ENCODE data around the gene SIRT3. TPM values are rescaled to one million over a fixed set of nuclear protein-coding genes. Genes with fewer than 3 reads are reported as not detected.

SIRT3 gene
- 1 to 10 TPM; 2.5 to 8.3 (median 6.1) TPM for total RNA-seq

- H3K4me3 ChIP-seq = peak within 1 kb of the TSS; percentile 60 to 87 (median 84)
- peaks cover 11 to 35% (median 22%) of the 10 kb centered on the region in 3 donors for H3K4me1 ChIP-seq
- peak; percentile 48 for DNase-seq
- H3K9me3 ChIP-seq = no peaks in the 10 kb centered on the region
- WGBS, 2 donors = 0% methylated on average over 5 to 29 of the region's 70 CpGs
- H3K27me3 ChIP-seq = no peaks in the 10 kb centered on the region
- intact Hi-C loops (cut with DNase I) = loop anchor here (10.0 kb wide), 1 partner anchor 269 kb away; the partner anchor contains the start of gene RNH1
- TF ChIP-seq CTCF (IDR thresholded peaks at IDR 0.05) = peak in 3 of 6 experiments; percentile 24 to 37 (median 36)
- TF ChIP-seq POLR2A (IDR thresholded peaks at IDR 0.05) = peak in 2 of 4 donors; percentile 17 to 62
- peak within 1 kb of the TSS; percentile 87 to 99 (median 98) for H3K27ac ChIP-seq
- peaks cover 0 to 33% (median 5%) of the 10 kb centered on the region in 3 donors for H3K36me3 ChIP-seq
Measured at GRCh38 chr11:235997-236773, at the start of gene SIRT3. Gene SIRT3, minus strand, starts transcription at chr11:236342. Its CDS starts 14 bp downstream, at chr11:236328.

GRCh38 chr11:285894-286220 is 49.7 kb upstream of the SIRT3 start:
- H3K36me3 ChIP-seq = no peaks in the 10 kb centered on the region
- no peak for DNase-seq
- TF ChIP-seq POLR2A (IDR thresholded peaks at IDR 0.05) = no peak
- H3K4me1 ChIP-seq = peaks cover 17 to 40% (median 20%) of the 10 kb centered on the region in 3 donors
- no peak overlapping the region for H3K27ac ChIP-seq
- no peaks in the 10 kb centered on the region for H3K9me3 ChIP-seq
- WGBS, 2 donors = 83 to 100% methylated on average over 3 to 4 of the region's 8 CpGs
- no peak overlapping the region for H3K4me3 ChIP-seq
- intact Hi-C loops (cut with DNase I) = no loop called here
- H3K27me3 ChIP-seq = peaks cover 4 to 78% (median 17%) of the 10 kb centered on the region in 4 donors

GRCh38 chr11:285021-285893 is 49.1 kb upstream of the SIRT3 start:
- DNase-seq = no peak
- Histone ChIP-seq H3K4me1 (peaks cover 17 to 43% (median 26%) of the 10 kb centered on the region in 3 donors), H3K36me3 (no peaks in the 10 kb centered on the region), H3K9me3 (no peaks in the 10 kb centered on the region), H3K27me3 (peaks cover 8 to 84% (median 20%) of the 10 kb centered on the region in 4 donors), H3K4me3 (no peak overlapping the region), H3K27ac (no peak overlapping the region)
- no peak for TF ChIP-seq POLR2A (IDR thresholded peaks at IDR 0.05)
- TF ChIP-seq CTCF (IDR thresholded peaks at IDR 0.05) = no peak
- 72 to 95% methylated on average over 7 to 9 of the region's 29 CpGs for WGBS, 2 donors
- intact Hi-C loops (cut with DNase I) = no loop called here

GRCh38 chr11:284105-285020 is 48.2 kb upstream of the SIRT3 start:
- no peak for TF ChIP-seq CTCF (IDR thresholded peaks at IDR 0.05)
- no peak for TF ChIP-seq POLR2A (IDR thresholded peaks at IDR 0.05)
- intact Hi-C loops (cut with DNase I) = no loop called here
- H3K27ac ChIP-seq = no peak overlapping the region
- H3K4me1 ChIP-seq = peaks cover 16 to 43% (median 32%) of the 10 kb centered on the region in 3 donors
- H3K9me3 ChIP-seq = no peaks in the 10 kb centered on the region
- DNase-seq = no peak
- peaks cover 17 to 93% (median 28%) of the 10 kb centered on the region in 4 donors for H3K27me3 ChIP-seq
- H3K4me3 ChIP-seq = no peak overlapping the region
- no peaks in the 10 kb centered on the region for H3K36me3 ChIP-seq
- WGBS, 2 donors = 60 to 88% methylated on average over 1 to 4 of the region's 24 CpGs

All from esophagus squamous epithelium (tissue), 5 donors.